ENCODE measurements around the gene UAP1L1.

DNA sequence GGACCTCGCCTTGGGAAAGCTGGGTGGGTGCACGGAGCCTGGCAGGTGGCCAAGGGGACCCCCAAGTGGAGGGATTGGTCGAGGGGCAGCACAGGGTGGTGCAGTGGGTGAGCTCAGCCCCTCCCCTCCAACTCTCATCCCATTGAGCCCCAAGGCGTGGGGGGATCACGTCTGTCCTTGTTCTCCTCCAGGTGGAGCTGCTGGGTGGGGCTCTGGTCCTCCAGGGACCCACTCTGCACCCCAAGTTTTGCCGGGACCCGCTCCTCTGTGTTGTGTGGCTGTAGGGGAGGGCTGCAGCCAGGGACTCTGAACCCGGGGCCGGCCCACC is 41.8 kb upstream of the UAP1L1 start:
- TF ChIP-seq, protein P1, sequence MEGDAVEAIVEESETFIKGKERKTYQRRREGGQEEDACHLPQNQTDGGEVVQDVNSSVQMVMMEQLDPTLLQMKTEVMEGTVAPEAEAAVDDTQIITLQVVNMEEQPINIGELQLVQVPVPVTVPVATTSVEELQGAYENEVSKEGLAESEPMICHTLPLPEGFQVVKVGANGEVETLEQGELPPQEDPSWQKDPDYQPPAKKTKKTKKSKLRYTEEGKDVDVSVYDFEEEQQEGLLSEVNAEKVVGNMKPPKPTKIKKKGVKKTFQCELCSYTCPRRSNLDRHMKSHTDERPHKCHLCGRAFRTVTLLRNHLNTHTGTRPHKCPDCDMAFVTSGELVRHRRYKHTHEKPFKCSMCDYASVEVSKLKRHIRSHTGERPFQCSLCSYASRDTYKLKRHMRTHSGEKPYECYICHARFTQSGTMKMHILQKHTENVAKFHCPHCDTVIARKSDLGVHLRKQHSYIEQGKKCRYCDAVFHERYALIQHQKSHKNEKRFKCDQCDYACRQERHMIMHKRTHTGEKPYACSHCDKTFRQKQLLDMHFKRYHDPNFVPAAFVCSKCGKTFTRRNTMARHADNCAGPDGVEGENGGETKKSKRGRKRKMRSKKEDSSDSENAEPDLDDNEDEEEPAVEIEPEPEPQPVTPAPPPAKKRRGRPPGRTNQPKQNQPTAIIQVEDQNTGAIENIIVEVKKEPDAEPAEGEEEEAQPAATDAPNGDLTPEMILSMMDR (optimal IDR thresholded peaks at IDR 0.05 in 1 of 3, IDR thresholded peaks at IDR 0.05 in 1 of 3, conservative IDR thresholded peaks at IDR 0.05 in 1 of 3; ENCODE audit: extremely low read depth in 1 of 3, insufficient read depth in 2 of 3, low read length in 3 of 3) = no peak
- no peak for TF ChIP-seq EZH2 (IDR thresholded peaks at IDR 0.05; ENCODE audit: low read length)

All from keratinocyte (primary cell).